HepG2 (cell line): Measurements from ENCODE around the gene CEP19. TPM values are rescaled to one million over a fixed set of nuclear protein-coding genes. Genes with fewer than 3 reads are reported as not detected.

Experiments used
- ATAC-seq: fragments of 200-7000 bp; cut with Tn5 transposase; 3 replicates; pipeline ENCODE4 v1.9.1; 2020; ENCODE audit warnings: mild to moderate bottlenecking, moderate library complexity
- BruUV-seq: library from RNA; stranded (reverse); fragments of 400-500 nt; replicated peaks from 2 replicates; lab custom pipeline; 2021; lab: Mats Ljungman, UMichigan
- CTCF ChIA-PET: fragments of 300-600 bp; formaldehyde crosslinking; extraction: SDS; loops from one replicate; lab custom pipeline; 2021; ENCODE audit warnings: low total read pairs, inconsistent platforms, low intra/inter-chr PET ratio; lab: Yijun Ruan, JAX
- POLR2A ChIA-PET: fragments of 350-600 bp; sonication (Branson Sonifier 250); formaldehyde crosslinking; loops from one replicate; lab custom pipeline; 2020; ENCODE audit warnings: antibody characterized with exemption, inconsistent platforms; lab: Yijun Ruan, JAX
- DNase-seq: peaks from one replicate; pipeline ENCODE4 v3.0.0-alpha.2; 2015; ENCODE audit warnings: low spot score
- FAIRE-seq: peaks from 3 replicates; lab custom pipeline; 2011; peaks lifted over from hg19 to GRCh38; lab: Jason Lieb, UNC
- H2AFZ ChIP-seq: one replicate; pipeline ENCODE4 v1.6.1; 2011; ENCODE audit warnings: low read length, inconsistent platforms
- H3K27ac ChIP-seq: fragments of 300-600 bp; 3 replicates; pipeline ENCODE4 v1.8.0; 2011; ENCODE audit warnings: mixed run types, mild to moderate bottlenecking, mixed read lengths, low read length, inconsistent platforms; ENCODE audit not compliant: insufficient read depth; ENCODE audit errors: extremely low read length
- H3K27me3 ChIP-seq, 2 experiments: fragments of 200-600 bp in 1 of 2; 2 replicates in 1 of 2; 3 replicates in 1 of 2; pipeline versions ENCODE4 v1.6.0 to v1.8.0; 2011; ENCODE audit warnings: low read length in 2 of 2, mild to moderate bottlenecking in 2 of 2, moderate library complexity in 2 of 2, inconsistent platforms in 1 of 2; ENCODE audit not compliant: insufficient read depth in 2 of 2, control insufficient read depth in 1 of 2
- H3K36me3 ChIP-seq, 2 experiments: fragments of 200-600 bp in 1 of 2; replicated peaks in 1 of 2; 2 replicates in 1 of 2; 3 replicates in 1 of 2; pipeline versions ENCODE4 v1.5.1 to v1.8.0; 2011; ENCODE audit warnings: low read length in 2 of 2, inconsistent platforms in 1 of 2; ENCODE audit not compliant: insufficient read depth in 2 of 2, control insufficient read depth in 1 of 2
- H3K4me1 ChIP-seq: 2 replicates; pipeline ENCODE4 v1.5.1; 2012; ENCODE audit warnings: low read length, inconsistent platforms; ENCODE audit not compliant: insufficient read depth
- H3K4me2 ChIP-seq: 2 replicates; pipeline ENCODE4 v1.6.0; 2011; ENCODE audit warnings: low read depth, low read length, inconsistent platforms
- H3K4me3 ChIP-seq, 3 experiments: fragments of 200-600 bp in 1 of 3; sonication (generic), shearing (Covaris generic) in 1 of 3; replicated peaks in 1 of 3; 2 replicates each; pipeline ENCODE4 v1.5.1; 2011 to 2016; ENCODE audit warnings: low read length in 3 of 3, inconsistent platforms in 2 of 3, low read depth in 2 of 3, mild to moderate bottlenecking in 2 of 3, control low read depth in 1 of 3, mixed read lengths in 1 of 3; ENCODE audit not compliant: insufficient read depth in 1 of 3
- H3K79me2 ChIP-seq: one replicate; pipeline ENCODE4 v1.6.1; 2011; ENCODE audit warnings: low read length, inconsistent platforms; ENCODE audit not compliant: insufficient read depth
- H3K9ac ChIP-seq: 2 replicates; pipeline ENCODE4 v1.6.0; 2011; ENCODE audit warnings: mild to moderate bottlenecking, low read depth, low read length, inconsistent platforms; ENCODE audit not compliant: insufficient read depth
- H3K9me3 ChIP-seq: 2 replicates; pipeline ENCODE4 v1.5.1; 2012; ENCODE audit warnings: mild to moderate bottlenecking, low read length
- H4K20me1 ChIP-seq: 2 replicates; pipeline ENCODE4 v1.6.0; 2011; ENCODE audit warnings: inconsistent platforms, mild to moderate bottlenecking, low read length, moderate library complexity; ENCODE audit not compliant: insufficient read depth
- FLYWCH1 ChIP-seq: sonication (generic); formaldehyde crosslinking; IDR thresholded peaks from 2 replicates; pipeline ENCODE4 v1.8.1; 2023; ENCODE audit warnings: mild to moderate bottlenecking, missing genetic modification reagents
- LCORL ChIP-seq, 2 experiments: fragments of 450-650 bp in 1 of 2; sonication (generic) in 1 of 2; formaldehyde crosslinking in 1 of 2; IDR thresholded peaks; 2 replicates each; pipeline versions ENCODE4 v1.5.0 to v1.6.1; 2017 to 2020; ENCODE audit warnings: antibody characterized with exemption in 1 of 2, missing genetic modification reagents in 1 of 2
- ZNF496 ChIP-seq: sonication (generic); formaldehyde crosslinking; IDR thresholded peaks from 2 replicates; pipeline ENCODE4 v1.8.1; 2023; ENCODE audit warnings: mild to moderate bottlenecking, moderate library complexity, missing genetic modification reagents; ENCODE audit not compliant: insufficient replicate concordance
- ZNF687 ChIP-seq: sonication (generic); formaldehyde crosslinking; IDR thresholded peaks from 2 replicates; pipeline ENCODE4 v1.5.1; 2020; ENCODE audit warnings: mild to moderate bottlenecking, missing genetic modification reagents, moderate library complexity
- WGBS: methylation state at CpG from one replicate; pipeline ENCODE4 v1.1.6; 2017; ENCODE audit warnings: low lambda C conversion rate; 5-methylcytosine and 5-hydroxymethylcytosine counted together
- in situ Hi-C: cut with HindIII; loops from 2 replicates; pipeline ENCODE4 v1.10.0; 2017; ENCODE audit warnings: low pct_unique_long_range_greater_than_20kb; ENCODE audit not compliant: extremely low pct_ligation_motif_present
- intact Hi-C: fragments of 100-400 bp; cut with micrococcal nuclease; formaldehyde crosslinking; loops from one replicate; pipeline ENCODE4 v1.10.0; 2022; ENCODE audit not compliant: unreplicated experiment
- polyA plus RNA-seq, 8 experiments: library from polyadenylated mRNA; depleted of rRNA in 3 of 8; stranded (reverse) in 7 of 8; unstranded in 1 of 8; fragments of >200 nt; fragmentation: Illumina TruSeq in 4 of 8; extraction: Trizol in 4 of 8; gene quantifications; 2 replicates each; pipeline versions ENCODE4 v1.2.1 to v1.2.3, GENCODE V29; 2011 to 2016; ENCODE audit warnings: low read depth in 4 of 8, missing spikeins in 1 of 8, mixed read lengths in 1 of 8; ENCODE audit not compliant: insufficient read depth in 1 of 8
- total RNA-seq, 5 experiments: library from RNA; depleted of rRNA; stranded (reverse); fragments of >200 nt; fragmentation: Illumina TruSeq; extraction: Trizol; gene quantifications; 2 replicates each; pipeline ENCODE4 v1.2.3, GENCODE V29; 2016; ENCODE audit warnings: low read depth in 1 of 5
- TF ChIP-seq, protein P1 (sequence below): sonication (generic); formaldehyde crosslinking; IDR thresholded peaks from 2 replicates; pipeline ENCODE4 v1.5.0; 2020; ENCODE audit warnings: missing genetic modification reagents

Gene CEP19
- total and polyA plus RNA-seq, 2 of the 13 experiments (the other 11 are each of a cell fraction or from before 2014, with no cell fraction given): 0.48 to 1.2 TPM

DNA sequence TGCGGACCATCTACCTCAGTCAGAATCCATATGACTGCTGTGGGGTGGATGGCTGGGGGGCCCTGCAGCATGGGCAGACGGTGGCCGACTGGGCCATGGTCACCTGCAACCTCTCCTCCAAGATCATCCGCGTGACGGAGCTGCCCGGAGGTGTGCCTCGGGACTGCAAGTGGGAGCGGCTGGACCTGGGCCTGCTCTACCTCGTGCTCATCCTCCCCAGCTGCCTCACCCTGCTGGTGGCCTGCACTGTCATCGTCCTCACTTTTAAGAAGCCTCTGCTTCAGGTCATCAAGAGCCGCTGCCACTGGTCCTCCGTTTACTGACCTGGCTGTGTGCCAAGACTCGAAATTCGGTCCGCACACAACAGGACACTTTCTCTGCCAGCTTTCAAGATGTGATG is 50.6 kb downstream of the CEP19 start:
- 14% methylated on average over 6 of the region's 16 CpGs for WGBS
- TF ChIP-seq ZNF687 (CRISPR knock-in tag) (0 out of 2 replicates have a peak, but pooled peaks have one; percentile 3), FLYWCH1 (no peak), ZNF496 (CRISPR knock-in tag) (no peak), LCORL (IDR thresholded peaks at IDR 0.05) (0 out of 2 replicates have a peak, but pooled peaks have one; percentile 16), LCORL (CRISPR knock-in tag; IDR thresholded peaks at IDR 0.05) (no peak)
- TF ChIP-seq, protein P1, sequence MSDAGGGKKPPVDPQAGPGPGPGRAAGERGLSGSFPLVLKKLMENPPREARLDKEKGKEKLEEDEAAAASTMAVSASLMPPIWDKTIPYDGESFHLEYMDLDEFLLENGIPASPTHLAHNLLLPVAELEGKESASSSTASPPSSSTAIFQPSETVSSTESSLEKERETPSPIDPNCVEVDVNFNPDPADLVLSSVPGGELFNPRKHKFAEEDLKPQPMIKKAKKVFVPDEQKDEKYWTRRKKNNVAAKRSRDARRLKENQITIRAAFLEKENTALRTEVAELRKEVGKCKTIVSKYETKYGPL: no peak
- Histone ChIP-seq H3K27ac (no peak overlapping the region), H3K27me3 (peaks cover 7 to 29% of the 10 kb centered on the region in 2 experiments; a peak in 4 of 5 replicates), H3K79me2 (no peaks in the 10 kb centered on the region), H3K4me1 (peaks cover 26% of the 10 kb centered on the region), H4K20me1 (no peaks in the 10 kb centered on the region), H3K9me3 (no peaks in the 10 kb centered on the region), H3K36me3 (no peaks in the 10 kb centered on the region), H3K9ac (no peak overlapping the region), H3K4me2 (no peak overlapping the region), H2AFZ (no peak overlapping the region), H3K4me3 (no peak overlapping the region)
- no peak for DNase-seq
- no TSS peak for BruUV-seq
- POLR2A ChIA-PET: interaction anchor here (1.5 kb wide), 1 partner anchor 30 kb away, joined by 3 read pairs; no protein-coding TSS in a partner anchor
- in situ Hi-C loops (no loop called here), intact Hi-C loops (no loop called here)
- ATAC-seq: peak; percentile 51
- FAIRE-seq: no peak
- CTCF ChIA-PET: no interaction called here
